Ramos (cell line): ENCODE measurements around the gene WNT3A.
"Not testable (repeated sequence)": the region's sequence is repeated elsewhere in the genome, so short reads cannot be mapped to it uniquely, and the experiment has no call there.

Source experiments
- in situ Hi-C: fragments of 300-500 bp; cut with MboI; formaldehyde crosslinking; loops from one replicate; pipeline ENCODE4 v1.14.3; 2022; ENCODE audit warnings: low sequenced_read_pairs; ENCODE audit not compliant: unreplicated experiment

The WNT3A gene

GRCh38 chr1:228010921-228011320, 4.1 kb downstream of the WNT3A start:
- in situ Hi-C loops = no loop called here

- in situ Hi-C loops = no loop called here
These were observed 5.0 kb downstream of the WNT3A start for GRCh38 chr1:228011721-228012311.

- in situ Hi-C loops = no loop called here
These were observed 5.8 kb downstream of the WNT3A start for GRCh38 chr1:228012555-228012954.

GRCh38 chr1:228013131-228013934, 6.5 kb downstream of the WNT3A start:
- in situ Hi-C loops = no loop called here

GRCh38 chr1:228013935-228014930, 7.4 kb downstream of the WNT3A start:
- in situ Hi-C loops = no loop called here

- in situ Hi-C loops = no loop called here
These were observed 8.7 kb downstream of the WNT3A start for GRCh38 chr1:228015276-228016180.

GRCh38 chr1:228016181-228016510, 9.3 kb downstream of the WNT3A start:
- in situ Hi-C loops = no loop called here

GRCh38 chr1:228016653-228017355, 10.0 kb downstream of the WNT3A start:
- in situ Hi-C loops = no loop called here

- in situ Hi-C loops = no loop called here
These were observed 10.7 kb downstream of the WNT3A start for GRCh38 chr1:228017356-228018124.

- in situ Hi-C loops = no loop called here
These were observed 11.3 kb downstream of the WNT3A start for GRCh38 chr1:228018125-228018398.

- in situ Hi-C loops = no loop called here
These were observed 12.3 kb downstream of the WNT3A start for GRCh38 chr1:228018961-228019721.

GRCh38 chr1:228019722-228020083, 12.9 kb downstream of the WNT3A start:
- in situ Hi-C loops = not testable (repeated sequence)

- in situ Hi-C loops = no loop called here
These were observed 14.0 kb downstream of the WNT3A start for GRCh38 chr1:228020686-228021354.

GRCh38 chr1:228021355-228022030, 14.7 kb downstream of the WNT3A start:
- in situ Hi-C loops = no loop called here

GRCh38 chr1:228022571-228023293, 15.9 kb downstream of the WNT3A start:
- in situ Hi-C loops = no loop called here

GRCh38 chr1:228023294-228023639, 16.5 kb downstream of the WNT3A start:
- in situ Hi-C loops = no loop called here

- in situ Hi-C loops = no loop called here
These were observed 22.5 kb downstream of the WNT3A start for GRCh38 chr1:228029281-228029680.
